H9 (cell line): ENCODE measurements around the gene CAMK1G. TPM values are rescaled to one million over a fixed set of nuclear protein-coding genes. Genes with fewer than 3 reads are reported as not detected.

Experiments used
- DNase-seq: peaks from one replicate; pipeline ENCODE4 v3.0.0-alpha.2; 2017
- H2AFZ ChIP-seq: one replicate; pipeline ENCODE4 v1.6.1; 2013; ENCODE audit warnings: mild to moderate bottlenecking, low read length, control low read depth, moderate library complexity
- H2AK5ac ChIP-seq: 2 replicates; pipeline ENCODE4 v1.6.1; 2013; ENCODE audit warnings: low read length, control low read depth, mixed read lengths; ENCODE audit not compliant: insufficient read length
- H2BK120ac ChIP-seq: one replicate; pipeline ENCODE4 v1.6.1; 2013; ENCODE audit warnings: low read depth, mild to moderate bottlenecking, low read length, control low read depth, inconsistent platforms; ENCODE audit not compliant: poor library complexity, severe bottlenecking
- H2BK12ac ChIP-seq: 2 replicates; pipeline ENCODE4 v1.6.1; 2013; ENCODE audit warnings: low read length, control low read depth, mixed read lengths, low read depth; ENCODE audit not compliant: insufficient read length
- H2BK15ac ChIP-seq: 2 replicates; pipeline ENCODE4 v1.6.1; 2013; ENCODE audit warnings: low read depth, low read length, control low read depth
- H2BK20ac ChIP-seq: one replicate; pipeline ENCODE4 v1.6.1; 2013; ENCODE audit warnings: low read depth, mild to moderate bottlenecking, low read length, control low read depth, inconsistent platforms; ENCODE audit not compliant: poor library complexity, severe bottlenecking
- H2BK5ac ChIP-seq: 2 replicates; pipeline ENCODE4 v1.6.1; 2013; ENCODE audit warnings: low read length, control low read depth, mixed read lengths; ENCODE audit not compliant: insufficient read length
- H3K14ac ChIP-seq: 2 replicates; pipeline ENCODE4 v1.6.1; 2013; ENCODE audit warnings: low read length, control low read depth; ENCODE audit not compliant: insufficient read depth
- H3K18ac ChIP-seq: 2 replicates; pipeline ENCODE4 v1.6.1; 2013; ENCODE audit warnings: low read depth, mild to moderate bottlenecking, mixed read lengths, low read length, control low read depth; ENCODE audit not compliant: insufficient read length
- H3K23ac ChIP-seq: 2 replicates; pipeline ENCODE4 v1.6.1; 2013; ENCODE audit warnings: low read length, control low read depth, mixed read lengths, low read depth; ENCODE audit not compliant: insufficient read length
- H3K23me2 ChIP-seq: 2 replicates; pipeline ENCODE4 v1.6.1; 2013; ENCODE audit warnings: low read depth, mild to moderate bottlenecking, mixed read lengths, low read length, control low read depth; ENCODE audit not compliant: insufficient read length, poor library complexity, severe bottlenecking
- H3K27ac ChIP-seq: 2 replicates; pipeline ENCODE4 v1.5.1; 2013; ENCODE audit warnings: low read length, control low read depth, mixed read lengths, low read depth; ENCODE audit not compliant: insufficient read length
- H3K27me3 ChIP-seq: 2 replicates; pipeline ENCODE4 v1.6.1; 2013; ENCODE audit warnings: low read length, control low read depth, inconsistent platforms; ENCODE audit not compliant: insufficient read depth
- H3K4ac ChIP-seq: 2 replicates; pipeline ENCODE4 v1.6.1; 2013; ENCODE audit warnings: low read depth, mild to moderate bottlenecking, control low read depth, inconsistent platforms, low read length, moderate library complexity
- H3K4me1 ChIP-seq: 2 replicates; pipeline ENCODE4 v1.6.1; 2013; ENCODE audit warnings: low read length, control low read depth, inconsistent platforms; ENCODE audit not compliant: insufficient read depth
- H3K4me2 ChIP-seq: 2 replicates; pipeline ENCODE4 v1.6.1; 2013; ENCODE audit warnings: low read length, control low read depth, mixed read lengths; ENCODE audit not compliant: insufficient read length, insufficient read depth
- H3K56ac ChIP-seq: 2 replicates; pipeline ENCODE4 v1.6.1; 2013; ENCODE audit warnings: low read depth, mild to moderate bottlenecking, mixed read lengths, low read length, control low read depth; ENCODE audit not compliant: insufficient read length
- H3K79me1 ChIP-seq: 2 replicates; pipeline ENCODE4 v1.6.1; 2013; ENCODE audit warnings: low read depth, mild to moderate bottlenecking, moderate library complexity, low read length, control low read depth, inconsistent platforms; ENCODE audit not compliant: insufficient read depth, poor library complexity, severe bottlenecking
- H3K79me2 ChIP-seq: 2 replicates; pipeline ENCODE4 v1.6.1; 2013; ENCODE audit warnings: low read length, control low read depth, inconsistent platforms; ENCODE audit not compliant: insufficient read depth
- H3K9ac ChIP-seq: 2 replicates; pipeline ENCODE4 v1.6.1; 2013; ENCODE audit warnings: low read length, control low read depth, mixed read lengths; ENCODE audit not compliant: insufficient read length; ENCODE audit errors: extremely low read depth
- H3K9me3 ChIP-seq: one replicate; pipeline ENCODE4 v1.6.1; 2013; ENCODE audit warnings: low read depth, low read length, inconsistent platforms; ENCODE audit not compliant: control insufficient read depth
- H3T11ph ChIP-seq: one replicate; pipeline ENCODE4 v1.6.1; 2013; ENCODE audit warnings: mild to moderate bottlenecking, low read length, control low read depth, inconsistent platforms
- H4K20me1 ChIP-seq: one replicate; pipeline ENCODE4 v1.6.1; 2013; ENCODE audit not compliant: control insufficient read depth, insufficient read length, insufficient read depth
- H4K5ac ChIP-seq: 2 replicates; pipeline ENCODE4 v1.6.1; 2013; ENCODE audit warnings: low read depth, mild to moderate bottlenecking, mixed read lengths, low read length, control low read depth; ENCODE audit not compliant: insufficient read length
- H4K8ac ChIP-seq: replicated peaks from 2 replicates; pipeline ENCODE4 v1.6.1; 2013; ENCODE audit warnings: low read length, control low read depth, mixed read lengths, low read depth; ENCODE audit not compliant: insufficient read length
- H4K91ac ChIP-seq: 2 replicates; pipeline ENCODE4 v1.6.1; 2013; ENCODE audit warnings: low read depth, mild to moderate bottlenecking, moderate library complexity, mixed read lengths, low read length, control low read depth; ENCODE audit not compliant: insufficient read length
- H3K27ac Mint-ChIP-seq, 3 experiments: 2 replicates in 2 of 3; 3 replicates in 1 of 3; pipeline ENCODE4 v1.8.0; 2020 to 2021; ENCODE audit warnings: mixed read lengths in 3 of 3, mild to moderate bottlenecking in 1 of 3, moderate library complexity in 1 of 3
- H3K27me3 Mint-ChIP-seq: 2 replicates; pipeline ENCODE4 v1.8.0; 2021; ENCODE audit warnings: low read depth, mild to moderate bottlenecking, moderate library complexity, mixed read lengths
- H3K36me3 Mint-ChIP-seq, 3 experiments: 2 replicates in 2 of 3; 3 replicates in 1 of 3; pipeline ENCODE4 v1.8.0; 2020 to 2021; ENCODE audit warnings: low read depth in 3 of 3, mixed read lengths in 3 of 3; ENCODE audit not compliant: insufficient read depth in 1 of 3
- H3K4me1 Mint-ChIP-seq, 2 experiments: 2 replicates each; pipeline ENCODE4 v1.8.0; 2020; ENCODE audit warnings: mixed read lengths in 2 of 2
- H3K4me3 Mint-ChIP-seq, 2 experiments: 2 replicates in 1 of 2; 3 replicates in 1 of 2; pipeline ENCODE4 v1.8.0; 2020 to 2021; ENCODE audit warnings: mild to moderate bottlenecking in 2 of 2, mixed read lengths in 2 of 2, moderate library complexity in 1 of 2
- H3K9me3 Mint-ChIP-seq, 2 experiments: 2 replicates in 1 of 2; 3 replicates in 1 of 2; pipeline ENCODE4 v1.8.0; 2020; ENCODE audit warnings: mild to moderate bottlenecking in 2 of 2, mixed read lengths in 2 of 2, moderate library complexity in 1 of 2
- CTCF ChIP-seq: fragments of 200-600 bp; sonication (generic); conservative IDR thresholded peaks from 3 replicates; pipeline ENCODE4 v1.8.0; 2021; ENCODE audit warnings: antibody characterized with exemption, mild to moderate bottlenecking
- WGBS: extraction: QIAGEN DNeasy Blood & Tissue Kit; methylation state at CpG from one replicate; pipeline ENCODE4 v1.1.7; 2013; ENCODE audit warnings: missing lambda C conversion rate, low lambda C conversion rate, mixed read lengths; ENCODE audit not compliant: insufficient read length; ENCODE audit errors: extremely low coverage; 5-methylcytosine and 5-hydroxymethylcytosine counted together
- total RNA-seq: library from RNA; stranded (reverse); gene quantifications from 2 replicates; pipeline ENCODE4 v1.2.1, GENCODE V29; 2021

The CAMK1G gene
- total RNA-seq, 1 experiment from 2014 or later, result 0.28 TPM

DNA sequence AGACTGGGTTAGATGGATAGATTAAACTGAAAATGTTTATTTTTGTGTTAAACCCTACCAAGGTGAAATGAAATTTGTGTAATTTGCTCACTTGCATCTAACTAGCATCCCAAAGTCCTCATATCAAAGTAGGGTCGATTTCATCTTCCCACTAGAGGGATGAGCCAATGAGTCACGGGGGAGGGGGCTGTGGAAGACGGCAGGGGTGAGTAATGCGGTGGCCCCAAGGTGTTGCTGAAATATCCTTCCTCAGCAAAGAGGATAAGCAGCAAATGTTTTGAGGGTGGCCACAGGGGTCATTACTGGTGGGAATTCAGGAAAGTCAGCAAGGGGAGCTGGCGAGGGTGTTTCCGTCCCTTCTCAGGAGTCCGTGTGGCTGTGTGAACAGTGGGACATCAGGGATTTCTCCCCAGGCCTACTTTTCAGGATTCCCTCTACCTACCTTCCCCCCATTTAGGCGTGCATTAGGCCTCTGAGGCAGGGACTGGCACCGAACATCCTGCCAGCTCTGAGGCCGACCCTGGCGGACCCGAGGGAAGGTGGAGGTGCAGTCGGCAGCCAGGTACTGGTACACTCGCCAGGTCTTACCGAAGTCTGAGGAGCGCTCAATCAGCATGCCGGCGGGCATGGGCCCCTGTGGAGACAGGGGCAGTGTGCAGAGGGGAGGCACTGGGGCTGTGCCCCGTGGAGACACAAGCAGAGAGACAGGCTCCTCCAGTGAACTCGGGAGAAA is 50.7 kb downstream of the CAMK1G start:
- H2BK120ac ChIP-seq, result no peak overlapping the region
- H2BK5ac ChIP-seq, result no peak overlapping the region
- no peaks in the 10 kb centered on the region for H3K9me3 Mint-ChIP-seq
- H3K79me1 ChIP-seq, result no peaks in the 10 kb centered on the region
- no peak overlapping the region; the same call in 1 of the 2 replicates for H3K14ac ChIP-seq
- no peak overlapping the region for H3K23ac ChIP-seq
- no peak overlapping the region for H2AFZ ChIP-seq
- H3K9me3 ChIP-seq, result no peaks in the 10 kb centered on the region
- H2AK5ac ChIP-seq, result no peak overlapping the region
- H3K18ac ChIP-seq, result no peak overlapping the region
- no peak for TF ChIP-seq CTCF
- peaks cover 30 to 34% of the 10 kb centered on the region in 2 experiments for H3K4me1 Mint-ChIP-seq
- H4K5ac ChIP-seq, result no peak overlapping the region
- H3K27ac ChIP-seq, result no peak overlapping the region
- H3K9ac ChIP-seq, result no peak overlapping the region
- H2BK15ac ChIP-seq, result no peak overlapping the region
- no peak overlapping the region for H4K8ac ChIP-seq
- no peak overlapping the region for H2BK12ac ChIP-seq
- no peaks in the 10 kb centered on the region for H3K27me3 ChIP-seq
- H3K79me2 ChIP-seq, result no peaks in the 10 kb centered on the region
- H3K56ac ChIP-seq, result no peak overlapping the region
- H4K91ac ChIP-seq, result no peak overlapping the region
- H3K4me2 ChIP-seq, result no peak overlapping the region
- no peak overlapping the region for H3T11ph ChIP-seq
- peaks cover 3% of the 10 kb centered on the region; the same call in 1 of the 2 replicates for H3K27me3 Mint-ChIP-seq
- H2BK20ac ChIP-seq, result no peak overlapping the region
- H3K27ac Mint-ChIP-seq, result no peak overlapping the region
- no peaks in the 10 kb centered on the region for H3K23me2 ChIP-seq
- H3K4ac ChIP-seq, result no peak overlapping the region
- no peak overlapping the region for H3K4me3 Mint-ChIP-seq
- no peak for DNase-seq
- no peaks in the 10 kb centered on the region for H3K36me3 Mint-ChIP-seq
- H4K20me1 ChIP-seq, result no peaks in the 10 kb centered on the region
- no peaks in the 10 kb centered on the region; the same call in 1 of the 2 replicates for H3K4me1 ChIP-seq
- no CpG with 5 or more reads among the region's 20 CpGs for WGBS
